Adipocyte (in vitro differentiated cells): ENCODE data around the gene CYTH3.
A peak's percentile ranks its signal among the peaks of the same experiment; 100 is the strongest.
"Not testable (repeated sequence)": the region's sequence is repeated elsewhere in the genome, so short reads cannot be mapped to it uniquely, and the experiment has no call there.

Source experiments
- DNase-seq: peaks from one replicate; pipeline ENCODE4 v3.0.0-alpha.2; 2015; ENCODE audit warnings: low read depth
- H3K27me3 ChIP-seq: replicated peaks from 2 replicates; pipeline ENCODE4 v1.7.0; 2013; ENCODE audit warnings: mild to moderate bottlenecking, low read length, moderate library complexity; ENCODE audit not compliant: control insufficient read depth, insufficient read depth
- H3K36me3 ChIP-seq: 2 replicates; pipeline ENCODE4 v1.7.0; 2013; ENCODE audit warnings: low read length, mild to moderate bottlenecking, moderate library complexity; ENCODE audit not compliant: control insufficient read depth, insufficient read depth, severe bottlenecking
- H3K4me1 ChIP-seq: 2 replicates; pipeline ENCODE4 v1.7.0; 2013; ENCODE audit warnings: mild to moderate bottlenecking, low read length, moderate library complexity; ENCODE audit not compliant: control insufficient read depth, insufficient read depth
- H3K4me3 ChIP-seq: 2 replicates; pipeline ENCODE4 v1.7.0; 2013; ENCODE audit warnings: mild to moderate bottlenecking, low read length, moderate library complexity
- H3K9ac ChIP-seq: 2 replicates; pipeline ENCODE4 v1.7.0; 2013; ENCODE audit warnings: mild to moderate bottlenecking, low read length, moderate library complexity
- H3K9me3 ChIP-seq: 2 replicates; pipeline ENCODE4 v1.7.0; 2013; ENCODE audit warnings: mild to moderate bottlenecking, low read length, moderate library complexity; ENCODE audit not compliant: control insufficient read depth

Gene CYTH3

DNA sequence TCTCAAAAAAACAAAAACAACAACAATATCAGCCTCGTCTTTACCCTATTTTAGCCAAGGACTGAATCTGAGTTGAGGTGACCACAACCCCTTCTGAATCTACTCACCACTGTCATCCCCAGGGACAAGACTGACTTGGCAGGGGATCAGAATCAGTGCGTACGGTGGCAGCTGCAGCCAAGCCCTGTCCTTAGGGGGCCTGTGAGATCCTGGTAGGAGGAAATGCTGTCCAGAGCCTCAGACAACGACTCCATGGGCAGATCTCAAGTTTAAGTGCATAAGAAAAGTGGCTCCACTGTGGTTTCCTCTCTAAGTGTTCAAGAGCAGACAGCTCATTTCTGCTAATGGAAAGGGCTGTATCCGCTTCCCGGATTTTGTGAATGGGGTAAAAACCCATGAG is 22.4 kb upstream of the CYTH3 start:
- Histone ChIP-seq H3K27me3 (no peaks in the 10 kb centered on the region), H3K9me3 (no peaks in the 10 kb centered on the region), H3K9ac (no peak overlapping the region), H3K4me3 (no peak overlapping the region), H3K4me1 (peaks cover 11% of the 10 kb centered on the region), H3K36me3 (no peaks in the 10 kb centered on the region)
- DNase-seq: no peak

DNA sequence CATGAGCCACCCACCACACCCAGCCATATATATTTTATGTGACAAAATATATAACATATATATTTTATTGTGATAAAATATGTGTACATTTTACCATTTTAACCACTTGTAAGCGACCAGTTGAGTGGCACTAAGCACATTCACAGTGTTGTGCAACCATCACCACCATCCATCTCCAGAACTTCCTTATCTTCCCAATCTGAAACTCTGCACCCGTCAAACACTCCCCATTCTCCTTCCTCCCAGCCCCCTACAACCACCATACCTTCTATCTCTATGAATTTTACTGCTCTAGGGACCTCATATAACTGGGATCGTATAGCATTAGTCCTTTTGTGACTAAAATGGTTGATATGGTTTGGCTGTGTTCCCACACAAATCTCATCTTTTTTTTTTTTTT is 20.8 kb upstream of the CYTH3 start:
- Histone ChIP-seq H3K9ac (no peak overlapping the region), H3K9me3 (no peaks in the 10 kb centered on the region), H3K4me1 (peaks cover 11% of the 10 kb centered on the region), H3K36me3 (no peaks in the 10 kb centered on the region), H3K4me3 (no peak overlapping the region), H3K27me3 (no peaks in the 10 kb centered on the region)
- DNase-seq: no peak

DNA sequence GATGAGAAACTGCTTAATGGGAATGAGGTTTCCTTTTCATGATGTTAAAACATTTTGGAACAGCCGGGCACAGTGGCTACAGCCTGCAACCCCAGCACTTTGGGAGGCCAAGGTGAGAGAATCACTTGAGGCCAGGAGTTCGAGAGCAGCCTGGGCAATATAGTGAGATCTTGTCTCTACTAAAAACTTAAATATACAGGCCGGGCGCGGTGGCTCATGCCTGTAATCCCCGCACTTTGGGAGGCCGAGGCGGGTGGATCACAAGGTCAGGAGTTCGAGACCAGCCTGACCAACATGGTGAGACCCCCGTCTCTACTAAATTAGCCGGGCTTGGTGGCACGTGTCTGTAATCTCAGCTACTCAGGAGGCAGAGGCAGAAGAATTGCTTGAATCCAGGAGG is 19.5 kb upstream of the CYTH3 start:
- not testable (repeated sequence) for H3K9ac ChIP-seq, H3K4me3 ChIP-seq, H3K36me3 ChIP-seq, H3K27me3 ChIP-seq, DNase-seq, H3K9me3 ChIP-seq
- H3K4me1 ChIP-seq: peaks cover 11% of the 10 kb centered on the region

DNA sequence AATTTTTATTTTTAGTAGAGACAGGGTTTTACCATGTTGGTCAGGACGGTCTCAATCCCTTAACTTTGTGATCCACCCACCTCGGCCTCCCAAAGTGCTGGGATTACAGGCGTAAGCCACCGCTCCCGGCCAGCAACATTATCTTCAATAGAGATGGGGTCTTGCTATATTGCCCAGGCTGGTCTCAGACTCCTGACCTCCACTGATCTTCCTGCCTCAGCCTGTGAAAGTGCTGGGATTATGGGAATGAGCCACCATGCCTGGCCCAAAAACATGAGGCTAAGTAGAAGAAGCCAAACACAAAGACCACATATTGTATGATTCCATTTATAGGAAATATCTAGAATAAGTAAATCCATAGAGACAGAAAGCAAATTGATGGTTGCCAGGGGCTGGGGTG is 19.1 kb upstream of the CYTH3 start:
- H3K9me3 ChIP-seq: no peaks in the 10 kb centered on the region
- no peak overlapping the region for H3K9ac ChIP-seq
- H3K4me1 ChIP-seq: peaks cover 11% of the 10 kb centered on the region
- DNase-seq: no peak
- H3K27me3 ChIP-seq: no peaks in the 10 kb centered on the region
- H3K4me3 ChIP-seq: no peak overlapping the region
- H3K36me3 ChIP-seq: no peaks in the 10 kb centered on the region

DNA sequence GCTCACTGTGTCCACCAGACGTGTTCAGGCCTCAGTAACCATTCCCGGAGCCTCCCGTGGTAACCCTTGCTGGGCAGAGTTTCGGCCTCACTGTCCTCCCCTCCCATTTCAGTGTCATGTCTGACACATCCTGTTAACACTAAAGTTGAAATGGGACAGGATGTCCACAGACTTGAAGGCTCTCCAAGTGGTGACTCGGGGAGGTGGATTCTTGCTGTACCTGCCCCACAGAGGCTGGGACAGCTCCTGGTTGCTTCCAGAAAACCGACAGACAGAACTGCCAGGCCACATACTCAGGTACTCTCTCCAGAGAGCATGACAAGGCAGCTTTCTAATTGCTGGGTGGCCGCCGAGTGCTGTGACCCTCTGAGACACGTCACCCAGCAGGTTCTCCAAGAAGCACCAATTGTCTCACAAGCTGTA is 17.9 kb upstream of the CYTH3 start:
- no peaks in the 10 kb centered on the region for H3K36me3 ChIP-seq
- no peak for DNase-seq
- H3K27me3 ChIP-seq: no peaks in the 10 kb centered on the region
- no peaks in the 10 kb centered on the region for H3K9me3 ChIP-seq
- peaks cover 11% of the 10 kb centered on the region for H3K4me1 ChIP-seq
- no peak overlapping the region for H3K4me3 ChIP-seq
- no peak overlapping the region for H3K9ac ChIP-seq

DNA sequence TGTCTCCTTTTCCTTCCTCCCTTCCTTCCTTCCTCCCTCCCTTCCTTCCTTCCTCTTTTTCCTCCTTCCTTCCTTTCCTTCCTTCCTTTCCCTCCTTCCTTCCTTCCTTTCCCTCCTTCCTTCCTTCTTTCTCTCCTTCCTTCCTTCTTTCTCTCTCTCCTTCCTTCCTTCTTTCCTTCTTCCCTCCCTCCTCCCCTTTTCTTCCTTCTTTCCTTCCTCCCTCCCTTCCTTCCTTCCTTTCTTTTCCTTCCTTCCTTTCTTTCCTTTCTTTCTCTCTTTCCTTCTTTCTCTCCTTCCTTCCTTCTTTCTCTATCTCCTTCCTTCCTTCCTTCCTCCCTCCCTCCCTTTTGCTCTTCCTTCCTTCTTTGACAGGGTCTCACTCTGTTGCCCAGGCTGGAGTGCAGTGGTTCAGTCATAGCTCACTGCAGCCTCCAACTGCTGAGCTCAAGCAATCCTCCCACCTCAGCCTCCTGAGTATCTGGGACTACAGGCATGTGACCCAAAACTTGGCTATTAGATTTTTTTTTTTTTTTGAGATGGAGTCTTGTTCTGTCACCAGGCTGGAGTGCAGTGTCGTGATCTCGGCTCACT is 15.9 kb upstream of the CYTH3 start:
- peaks cover 14% of the 10 kb centered on the region for H3K4me1 ChIP-seq
- no peak overlapping the region for H3K4me3 ChIP-seq
- no peaks in the 10 kb centered on the region for H3K9me3 ChIP-seq
- no peak for DNase-seq
- no peaks in the 10 kb centered on the region for H3K36me3 ChIP-seq
- H3K27me3 ChIP-seq: no peaks in the 10 kb centered on the region
- H3K9ac ChIP-seq: no peak overlapping the region

DNA sequence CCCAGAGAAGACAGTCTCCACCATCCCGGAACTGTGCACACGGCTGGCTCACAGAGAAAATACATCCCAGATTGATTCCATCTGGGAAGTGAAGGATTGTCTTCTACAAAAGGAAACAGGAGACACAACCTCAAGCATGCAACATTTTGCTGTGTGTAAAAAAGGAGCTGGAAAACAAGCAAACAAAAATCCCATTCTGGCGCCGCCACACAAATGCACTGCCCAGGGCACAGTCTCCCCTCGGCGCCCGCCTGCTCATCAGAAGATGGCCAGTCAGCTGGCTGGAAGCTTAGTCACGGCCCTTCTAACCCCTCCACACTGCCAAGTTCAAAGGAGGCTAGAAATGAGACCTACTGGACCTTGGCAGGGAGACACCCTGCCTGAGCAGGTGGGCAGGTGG is 14.1 kb upstream of the CYTH3 start:
- peaks cover 22% of the 10 kb centered on the region for H3K4me1 ChIP-seq
- no peak overlapping the region for H3K4me3 ChIP-seq
- H3K36me3 ChIP-seq: no peaks in the 10 kb centered on the region
- no peaks in the 10 kb centered on the region for H3K27me3 ChIP-seq
- DNase-seq: peak; percentile 55
- no peak overlapping the region for H3K9ac ChIP-seq
- no peaks in the 10 kb centered on the region for H3K9me3 ChIP-seq

DNA sequence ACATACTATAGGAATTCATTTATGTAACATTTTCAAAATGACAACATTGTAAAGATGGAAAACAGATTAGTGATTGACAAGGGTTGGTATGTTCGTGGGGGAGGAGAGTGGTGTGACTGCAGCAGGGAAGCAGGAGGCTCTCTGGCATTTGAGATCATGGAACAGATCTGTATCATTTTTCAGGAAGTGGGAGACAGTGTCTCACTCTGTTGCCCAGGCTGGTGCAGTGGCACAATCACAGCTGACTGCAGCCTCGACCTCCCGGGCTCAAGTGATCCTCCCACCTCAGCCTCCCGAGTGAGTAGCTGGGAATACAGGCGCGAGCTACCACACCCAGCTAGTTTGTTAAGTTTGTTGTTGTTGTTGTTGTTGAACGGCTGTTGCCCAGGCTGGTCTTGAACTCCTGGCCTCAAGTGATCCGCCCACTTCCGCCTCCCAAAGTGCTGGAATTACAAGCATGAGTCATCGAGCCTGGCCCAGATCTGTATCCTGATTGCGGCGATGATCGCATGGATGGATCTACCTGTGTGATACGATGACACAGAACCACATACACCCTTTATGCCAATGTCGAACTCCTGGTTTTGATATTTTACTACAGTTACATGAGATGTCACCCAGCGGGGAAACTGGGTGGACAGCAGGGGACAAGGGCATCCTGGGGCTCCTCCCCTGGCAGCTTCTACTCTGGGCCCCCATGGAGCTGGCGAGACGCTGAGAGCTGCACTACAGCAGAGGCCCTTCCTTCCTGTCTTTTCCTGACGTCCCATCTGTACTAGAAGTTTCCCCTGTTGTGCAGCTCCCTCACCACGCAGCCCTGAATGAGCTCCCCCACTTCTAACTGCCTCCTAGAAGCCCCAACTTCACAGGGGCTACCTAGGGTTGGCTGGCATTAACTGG is 12.3 kb upstream of the CYTH3 start:
- no peaks in the 10 kb centered on the region for H3K27me3 ChIP-seq
- H3K9ac ChIP-seq: no peak overlapping the region
- peaks cover 16% of the 10 kb centered on the region for H3K4me1 ChIP-seq
- H3K9me3 ChIP-seq: no peaks in the 10 kb centered on the region
- no peak overlapping the region for H3K4me3 ChIP-seq
- H3K36me3 ChIP-seq: no peaks in the 10 kb centered on the region
- no peak for DNase-seq

DNA sequence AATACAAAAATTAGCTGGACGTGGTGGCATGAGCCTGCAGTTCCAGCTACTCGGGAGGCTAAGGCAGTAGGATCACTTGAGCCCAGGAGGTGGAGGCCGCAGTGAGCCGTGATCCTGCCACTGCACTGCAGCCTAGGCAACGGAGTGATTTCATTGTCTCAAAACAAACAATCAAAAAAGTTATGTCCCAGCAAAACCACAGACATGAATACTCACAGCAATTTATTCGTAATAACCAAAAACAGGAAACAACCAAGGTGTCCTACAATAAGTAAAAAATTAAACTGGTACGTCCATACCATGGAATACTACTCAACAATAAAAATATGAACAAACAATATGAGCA is 11.6 kb upstream of the CYTH3 start:
- Histone ChIP-seq H3K9me3 (no peaks in the 10 kb centered on the region), H3K4me3 (no peak overlapping the region), H3K4me1 (peaks cover 16% of the 10 kb centered on the region), H3K36me3 (no peaks in the 10 kb centered on the region), H3K27me3 (no peaks in the 10 kb centered on the region), H3K9ac (peak overlapping the region; percentile 57)
- DNase-seq: no peak

DNA sequence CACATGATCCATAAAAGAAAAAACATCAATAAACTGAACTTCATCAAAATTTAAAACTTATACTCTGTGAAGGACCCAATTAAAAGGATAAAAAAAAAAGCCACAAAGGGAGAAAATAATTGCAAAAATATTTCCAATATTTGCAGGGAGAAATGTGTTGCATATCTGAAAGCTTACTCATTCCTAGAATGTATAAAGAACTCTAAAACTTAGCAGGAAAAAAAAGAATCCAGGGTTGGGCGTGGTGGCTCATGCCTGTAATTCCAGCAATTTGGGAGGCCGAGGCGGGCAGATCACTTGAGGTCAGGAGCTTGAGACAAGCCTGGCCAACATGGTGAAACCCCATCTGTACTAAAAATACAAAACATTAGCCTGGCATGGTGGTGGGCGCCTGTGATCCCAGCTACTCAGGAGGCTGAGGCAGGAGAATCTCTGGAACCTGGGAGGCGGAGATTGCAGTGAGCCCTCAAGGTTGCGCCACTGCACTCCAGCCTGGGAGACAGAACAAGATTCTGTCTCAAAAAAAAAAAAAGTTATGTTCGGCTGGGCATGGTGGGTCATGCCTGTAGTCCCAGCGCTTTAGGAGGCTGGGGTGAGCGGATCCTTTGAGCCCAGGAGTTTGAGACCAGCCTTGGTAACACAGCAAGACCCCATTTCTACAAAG is 11.1 kb upstream of the CYTH3 start:
- H3K27me3 ChIP-seq, H3K36me3 ChIP-seq, H3K9me3 ChIP-seq: not testable (repeated sequence)
- DNase-seq: peak; percentile 83
- Histone ChIP-seq H3K9ac (peak overlapping the region; percentile 92), H3K4me3 (peak overlapping the region; percentile 22), H3K4me1 (peaks cover 16% of the 10 kb centered on the region)

DNA sequence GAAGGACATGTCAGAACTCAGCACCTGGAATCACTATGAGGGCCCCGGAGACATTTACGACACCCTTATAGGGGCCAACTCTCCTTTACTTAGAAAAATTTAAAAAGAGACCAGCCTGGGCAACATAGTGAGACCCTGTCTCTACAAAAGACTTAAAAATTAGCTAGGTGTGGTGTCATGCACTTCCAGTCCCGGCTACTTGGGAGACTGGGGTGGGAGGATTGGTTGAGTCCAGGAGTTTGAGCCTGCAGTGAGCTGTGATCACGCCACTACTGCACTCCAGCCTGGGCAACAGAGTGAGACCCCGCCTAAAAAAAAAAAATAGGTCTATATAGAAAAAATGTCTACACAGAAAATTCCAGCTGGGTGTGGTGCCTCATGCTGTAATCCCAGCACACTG is 7.5 kb upstream of the CYTH3 start:
- peaks cover 32% of the 10 kb centered on the region for H3K4me1 ChIP-seq

More for the DNA sequence above, 7.5 kb upstream of the CYTH3 start:
- Histone ChIP-seq H3K36me3 (no peaks in the 10 kb centered on the region), H3K27me3 (no peaks in the 10 kb centered on the region), H3K9ac (no peak overlapping the region), H3K4me3 (no peak overlapping the region), H3K9me3 (no peaks in the 10 kb centered on the region)
- no peak for DNase-seq
